Lower leg skin (tissue), 3 donors: ENCODE data around the gene GFOD2.

ENCODE experiments used
- POLR2A ChIP-seq, 2 donors: fragments of 450-650 bp; IDR thresholded peaks; one replicate each; pipeline ENCODE4 v1.6.1; 2016 to 2017; ENCODE audit warnings: antibody characterized with exemption in 2 of 2, mild to moderate bottlenecking in 1 of 2, moderate library complexity in 1 of 2
- TF ChIP-seq, protein P1 (sequence below), 3 donors: fragments of 450-650 bp; IDR thresholded peaks; one replicate each; pipeline ENCODE4 v1.5.1; 2016; ENCODE audit warnings: antibody characterized with exemption in 3 of 3, mild to moderate bottlenecking in 3 of 3, moderate library complexity in 2 of 3

DNA sequence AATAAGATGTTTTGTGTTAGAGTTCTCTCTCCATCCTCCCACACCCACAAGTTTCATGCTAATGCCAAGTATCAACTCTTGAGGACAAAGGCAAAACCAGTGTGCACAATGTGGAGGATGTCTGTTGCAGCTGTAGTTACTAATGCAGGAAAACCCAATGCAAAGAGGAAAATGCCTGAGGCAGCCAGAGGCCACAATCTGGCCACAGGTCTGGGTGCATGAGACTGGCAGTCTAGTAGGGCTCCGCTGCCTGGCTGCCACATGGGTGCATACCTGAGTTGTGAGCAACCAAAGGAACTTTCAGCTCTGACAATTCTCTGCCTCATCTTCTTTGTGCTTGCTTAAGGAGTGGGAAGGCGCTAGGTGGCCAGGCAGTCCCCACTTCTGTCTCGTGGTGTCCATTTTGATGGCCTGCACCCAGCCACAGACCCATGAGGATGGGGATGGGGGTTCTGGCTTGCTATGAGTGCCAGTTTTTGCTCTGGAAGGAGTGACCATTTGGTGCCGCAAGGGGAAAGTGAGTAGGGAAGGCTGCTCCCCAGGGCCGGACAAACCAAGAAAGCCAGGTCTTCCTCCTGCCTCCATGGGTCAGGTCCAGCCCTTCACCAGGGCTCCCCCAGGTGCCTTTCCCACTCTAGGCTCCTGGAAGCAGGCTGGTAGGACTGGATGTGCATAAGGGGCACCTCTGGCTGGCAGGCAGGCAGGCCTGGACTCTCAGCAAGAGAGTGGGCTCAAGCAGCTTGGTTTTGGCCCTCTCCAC lies 4.2 kb upstream of the GFOD2 start:
- TF ChIP-seq, protein P1, sequence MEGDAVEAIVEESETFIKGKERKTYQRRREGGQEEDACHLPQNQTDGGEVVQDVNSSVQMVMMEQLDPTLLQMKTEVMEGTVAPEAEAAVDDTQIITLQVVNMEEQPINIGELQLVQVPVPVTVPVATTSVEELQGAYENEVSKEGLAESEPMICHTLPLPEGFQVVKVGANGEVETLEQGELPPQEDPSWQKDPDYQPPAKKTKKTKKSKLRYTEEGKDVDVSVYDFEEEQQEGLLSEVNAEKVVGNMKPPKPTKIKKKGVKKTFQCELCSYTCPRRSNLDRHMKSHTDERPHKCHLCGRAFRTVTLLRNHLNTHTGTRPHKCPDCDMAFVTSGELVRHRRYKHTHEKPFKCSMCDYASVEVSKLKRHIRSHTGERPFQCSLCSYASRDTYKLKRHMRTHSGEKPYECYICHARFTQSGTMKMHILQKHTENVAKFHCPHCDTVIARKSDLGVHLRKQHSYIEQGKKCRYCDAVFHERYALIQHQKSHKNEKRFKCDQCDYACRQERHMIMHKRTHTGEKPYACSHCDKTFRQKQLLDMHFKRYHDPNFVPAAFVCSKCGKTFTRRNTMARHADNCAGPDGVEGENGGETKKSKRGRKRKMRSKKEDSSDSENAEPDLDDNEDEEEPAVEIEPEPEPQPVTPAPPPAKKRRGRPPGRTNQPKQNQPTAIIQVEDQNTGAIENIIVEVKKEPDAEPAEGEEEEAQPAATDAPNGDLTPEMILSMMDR (IDR thresholded peaks at IDR 0.05): no peak
- TF ChIP-seq POLR2A (IDR thresholded peaks at IDR 0.05): no peak
